Measurements from ENCODE around the gene BACH2. TPM values are rescaled to one million over a fixed set of nuclear protein-coding genes. Genes with fewer than 3 reads are reported as not detected.

BACH2 gene
- total and polyA plus RNA-seq, 10 of the 15 experiments (the other 5 are each of a cell fraction or from before 2014, with no cell fraction given), result 0.03 to 0.28 (median 0.04) TPM; not detected in 3

DNA sequence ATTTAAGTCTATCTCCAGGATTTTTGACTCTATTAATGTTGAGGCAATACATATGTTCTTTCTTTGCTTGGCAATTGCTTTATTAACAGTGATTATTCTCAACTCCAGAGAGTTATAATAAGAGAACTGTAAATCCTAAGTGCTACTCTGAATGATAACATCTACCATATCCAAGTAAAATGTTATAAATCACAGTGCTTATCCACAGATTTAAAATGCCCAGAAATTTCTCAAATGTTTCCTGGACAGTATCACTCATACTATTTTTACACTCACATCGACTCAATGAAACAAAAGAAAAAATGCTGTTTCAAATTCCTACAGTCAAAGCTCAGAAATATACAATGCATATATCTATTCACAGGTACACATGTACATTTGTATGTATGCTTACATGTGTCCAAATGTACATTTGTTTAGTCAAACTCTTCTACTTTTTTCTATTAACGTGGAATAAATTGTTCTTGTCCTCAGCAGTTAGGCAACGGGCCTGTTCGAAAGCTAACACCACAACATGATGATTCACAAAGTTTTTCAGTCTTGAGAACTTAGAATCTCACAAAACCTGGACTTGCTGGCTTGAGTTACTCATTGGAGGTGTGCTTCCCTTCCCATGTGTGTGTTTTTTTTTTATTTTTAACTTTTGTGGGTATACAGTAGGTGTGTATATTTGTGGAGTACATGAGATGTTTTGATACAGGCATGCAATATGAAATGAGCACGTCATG lies 209.4 kb downstream of the BACH2 start:
- Histone ChIP-seq H3K36me3 (ENCODE audit: control insufficient read depth in 2 of 2, insufficient read depth in 2 of 2, low read length in 1 of 2) (no peaks in the 10 kb centered on the region), H3K4me2 (ENCODE audit: control insufficient read depth, insufficient read depth) (no peak overlapping the region), H2AFZ (ENCODE audit: control insufficient read depth, low read depth, low read length) (no peak overlapping the region), H3K4me1 (ENCODE audit: control insufficient read depth, insufficient read depth, low read length) (no peaks in the 10 kb centered on the region; the same call in 1 of the 2 replicates), H3K79me2 (ENCODE audit: control insufficient read depth, insufficient read depth, low read length) (no peaks in the 10 kb centered on the region), H3K4me3 (no peak overlapping the region), H3K9me3 (replicated peaks; ENCODE audit: control insufficient read depth, insufficient read depth, low read length) (no peaks in the 10 kb centered on the region), H3K27me3 (replicated peaks in 1 of 2; ENCODE audit: control insufficient read depth in 2 of 2, insufficient read depth in 2 of 2, low read length in 1 of 2) (peaks cover 0 to 2% of the 10 kb centered on the region in 2 experiments; a peak in 1 of 4 replicates), H4K20me1 (ENCODE audit: control insufficient read depth, insufficient read depth) (no peaks in the 10 kb centered on the region), H3K27ac (ENCODE audit: control insufficient read depth, insufficient read depth) (no peak overlapping the region), H3K9ac (ENCODE audit: control insufficient read depth, insufficient read depth, low read length) (no peak overlapping the region)
- BruUV-seq (replicated peaks), result no TSS peak
- ChIA-PET SMC1A (ENCODE audit: uncharacterized antibody, unreplicated experiment) (interaction anchor here (0.7 kb wide), 1 partner anchor 74 kb away, joined by 4 read pairs; no protein-coding TSS in a partner anchor), CTCF (no interaction called here), POLR2A (interaction anchor here (0.7 kb wide), 1 partner anchor 1333 kb away, joined by 3 read pairs; no protein-coding TSS in a partner anchor), RAD21 (ENCODE audit: unreplicated experiment) (no interaction called here)
- no peak for FAIRE-seq
- in situ Hi-C loops (cut with MboI) (no loop called here), intact Hi-C loops (cut with micrococcal nuclease; ENCODE audit: unreplicated experiment) (no loop called here)
- no peak for ATAC-seq
- TF ChIP-seq POLR2AphosphoS5 (IDR thresholded peaks at IDR 0.05; ENCODE audit: low read length) (no peak), ESRRA (IDR thresholded peaks at IDR 0.05; ENCODE audit: low read length) (no peak), POLR2A (IDR thresholded peaks at IDR 0.05; ENCODE audit: low read depth, low read length) (no peak), NFYB (IDR thresholded peaks at IDR 0.05; ENCODE audit: insufficient read depth, low read depth, low read length) (no peak), RB1 (IDR thresholded peaks at IDR 0.05; ENCODE audit: borderline replicate concordance) (no peak), ZNF24 (IDR thresholded peaks at IDR 0.05) (no peak), SMAD1 (IDR thresholded peaks at IDR 0.05; ENCODE audit: low read depth, partially characterized antibody) (no peak), RBBP5 (conservative IDR thresholded peaks at IDR 0.05) (no peak), MYB (IDR thresholded peaks at IDR 0.05; ENCODE audit: borderline replicate concordance, low read depth, low read length) (no peak), BCLAF1 (IDR thresholded peaks at IDR 0.05) (no peak), CBFB (IDR thresholded peaks at IDR 0.05; ENCODE audit: low read depth) (no peak)
- no peak for DNase-seq (ENCODE audit: low read depth, low spot score)
- WGBS (ENCODE audit: insufficient coverage, insufficient replicate concordance, low lambda C conversion rate, missing lambda C conversion rate), result 43% methylated on average over 5 of the region's 5 CpGs
